MM.1S (cell line): ENCODE results near the gene DOCK4.

Experiments
- DNase-seq: peaks from one replicate; pipeline ENCODE4 v3.0.0-alpha.2; 2015
- H2AFZ ChIP-seq: fragments of 300-600 bp; sonication (generic); 2 replicates; pipeline ENCODE4 v1.6.0; 2016; ENCODE audit warnings: antibody characterized with exemption, low read length
- H3F3A ChIP-seq: fragments of 300-600 bp; sonication (generic); 2 replicates; pipeline ENCODE4 v1.6.1; 2016; ENCODE audit warnings: mild to moderate bottlenecking, antibody characterized with exemption, low read length, moderate library complexity, mixed read lengths; ENCODE audit not compliant: insufficient read depth
- H3K27ac ChIP-seq: fragments of 300-600 bp; sonication (generic); 2 replicates; pipeline ENCODE4 v1.5.1; 2016; ENCODE audit warnings: mild to moderate bottlenecking, low read length
- H3K27me3 ChIP-seq: fragments of 300-600 bp; sonication (generic); replicated peaks from 2 replicates; pipeline ENCODE4 v1.6.0; 2016; ENCODE audit warnings: low read length; ENCODE audit not compliant: insufficient read depth
- H3K36me3 ChIP-seq: fragments of 300-600 bp; sonication (generic); replicated peaks from 2 replicates; pipeline ENCODE4 v1.6.1; 2016; ENCODE audit warnings: mild to moderate bottlenecking, low read length, mixed read lengths; ENCODE audit not compliant: insufficient read depth
- H3K4me1 ChIP-seq: fragments of 300-600 bp; sonication (generic); 2 replicates; pipeline ENCODE4 v1.6.1; 2016; ENCODE audit warnings: low read length, mixed read lengths
- H3K4me2 ChIP-seq: fragments of 300-600 bp; sonication (generic); 2 replicates; pipeline ENCODE4 v1.6.0; 2016; ENCODE audit warnings: low read depth, low read length
- H3K4me3 ChIP-seq: fragments of 300-600 bp; sonication (generic); 2 replicates; pipeline ENCODE4 v1.5.1; 2016; ENCODE audit warnings: low read length, mixed read lengths
- H3K79me2 ChIP-seq: fragments of 300-600 bp; sonication (generic); 2 replicates; pipeline ENCODE4 v1.6.1; 2016; ENCODE audit warnings: mixed run types, low read length, mixed read lengths
- H3K9ac ChIP-seq: fragments of 300-600 bp; sonication (generic); 2 replicates; pipeline ENCODE4 v1.6.1; 2016; ENCODE audit warnings: low read length, mixed read lengths
- H3K9me2 ChIP-seq: fragments of 300-600 bp; sonication (generic); replicated peaks from 2 replicates; pipeline ENCODE4 v1.6.1; 2016; ENCODE audit warnings: mild to moderate bottlenecking, low read length, mixed read lengths; ENCODE audit not compliant: insufficient read depth
- H3K9me3 ChIP-seq: fragments of 300-600 bp; sonication (generic); replicated peaks from 2 replicates; pipeline ENCODE4 v1.6.1; 2016; ENCODE audit warnings: mild to moderate bottlenecking, low read length, mixed read lengths; ENCODE audit not compliant: insufficient read depth
- H4K20me1 ChIP-seq: fragments of 300-600 bp; sonication (generic); 2 replicates; pipeline ENCODE4 v1.6.1; 2016; ENCODE audit warnings: mild to moderate bottlenecking, low read length, moderate library complexity, mixed read lengths; ENCODE audit not compliant: insufficient read depth
- CTCF ChIP-seq: fragments of 300-600 bp; sonication (generic); IDR thresholded peaks from 2 replicates; pipeline ENCODE4 v1.5.1; 2016; ENCODE audit warnings: antibody characterized with exemption, low read length, mixed read lengths
- EZH2 ChIP-seq: fragments of 300-600 bp; sonication (generic); optimal IDR thresholded peaks from 2 replicates; pipeline ENCODE3; 2017; ENCODE audit warnings: low read depth, mild to moderate bottlenecking, antibody characterized with exemption, low read length, mixed read lengths
- EZH2phosphoT487 ChIP-seq: fragments of 300-600 bp; sonication (generic); IDR thresholded peaks from 2 replicates; pipeline ENCODE4 v1.6.1; 2018; ENCODE audit warnings: antibody characterized with exemption, low read length

Gene DOCK4

GRCh38 chr7:111860248-111860647, 346.0 kb downstream of the DOCK4 start:
- no peak overlapping the region for H3K4me2 ChIP-seq
- no peak overlapping the region for H3K4me3 ChIP-seq
- H3K9me2 ChIP-seq = no peaks in the 10 kb centered on the region
- H3K79me2 ChIP-seq = no peaks in the 10 kb centered on the region
- no peaks in the 10 kb centered on the region for H3K36me3 ChIP-seq
- TF ChIP-seq EZH2 = no peak
- TF ChIP-seq CTCF = no peak
- no peak for TF ChIP-seq EZH2phosphoT487
- H3K4me1 ChIP-seq = no peaks in the 10 kb centered on the region
- no peaks in the 10 kb centered on the region for H3F3A ChIP-seq
- DNase-seq = no peak
- H2AFZ ChIP-seq = no peak overlapping the region
- H3K27ac ChIP-seq = no peak overlapping the region
- no peaks in the 10 kb centered on the region for H3K27me3 ChIP-seq
- no peaks in the 10 kb centered on the region for H3K9me3 ChIP-seq
- no peak overlapping the region for H3K9ac ChIP-seq
- H4K20me1 ChIP-seq = no peaks in the 10 kb centered on the region

- Histone ChIP-seq H3K27me3 (no peaks in the 10 kb centered on the region), H3K9me3 (no peaks in the 10 kb centered on the region), H2AFZ (no peak overlapping the region), H3K79me2 (no peaks in the 10 kb centered on the region), H3K9ac (no peak overlapping the region), H3K4me1 (no peaks in the 10 kb centered on the region), H3K4me3 (no peak overlapping the region), H3F3A (no peaks in the 10 kb centered on the region), H3K27ac (no peak overlapping the region), H3K36me3 (no peaks in the 10 kb centered on the region), H3K4me2 (no peak overlapping the region), H4K20me1 (no peaks in the 10 kb centered on the region), H3K9me2 (no peaks in the 10 kb centered on the region)
- TF ChIP-seq EZH2 (no peak), EZH2phosphoT487 (no peak), CTCF (no peak)
- DNase-seq = no peak
Measured at GRCh38 chr7:111858331-111858730, 347.9 kb downstream of the DOCK4 start.

- H3K9ac ChIP-seq = no peak overlapping the region
- no peaks in the 10 kb centered on the region for H3K9me3 ChIP-seq
- H3K27ac ChIP-seq = no peak overlapping the region
- DNase-seq = no peak
- no peaks in the 10 kb centered on the region for H3K9me2 ChIP-seq
- H3K4me3 ChIP-seq = no peak overlapping the region
- no peaks in the 10 kb centered on the region for H3F3A ChIP-seq
- H2AFZ ChIP-seq = no peak overlapping the region
- no peak overlapping the region for H3K4me2 ChIP-seq
- no peak for TF ChIP-seq EZH2
- no peak for TF ChIP-seq CTCF
- no peak for TF ChIP-seq EZH2phosphoT487
- H3K36me3 ChIP-seq = no peaks in the 10 kb centered on the region
- no peaks in the 10 kb centered on the region for H3K79me2 ChIP-seq
- H3K27me3 ChIP-seq = no peaks in the 10 kb centered on the region
- H3K4me1 ChIP-seq = no peaks in the 10 kb centered on the region
- no peaks in the 10 kb centered on the region for H4K20me1 ChIP-seq
Measured at GRCh38 chr7:111855842-111856227, 350.4 kb downstream of the DOCK4 start.
